BLaER1 treated with 17β-estradiol and CSF1 and Interleukin-3, amounts not matched to agents 10 nM and 100 nM (cell line): Measurements from ENCODE around the gene ZSCAN10.
"Not testable (repeated sequence)": the region's sequence is repeated elsewhere in the genome, so short reads cannot be mapped to it uniquely, and the experiment has no call there.

Source experiments
- H3K27ac ChIP-seq, 11 experiments: shearing (Covaris generic); formaldehyde crosslinking; 2 replicates each; pipeline ENCODE4 v1.8.1; 2022
- H3K27me3 ChIP-seq, 11 experiments: shearing (Covaris generic); formaldehyde crosslinking; 2 replicates each; pipeline ENCODE4 v1.8.1; 2022
- H3K36me3 ChIP-seq, 11 experiments: shearing (Covaris generic); formaldehyde crosslinking; 2 replicates each; pipeline ENCODE4 v1.8.1; 2022
- H3K4me1 ChIP-seq, 10 experiments: shearing (Covaris generic); formaldehyde crosslinking; 2 replicates each; pipeline ENCODE4 v1.8.1; 2022
- H3K4me2 ChIP-seq, 11 experiments: shearing (Covaris generic); formaldehyde crosslinking; 2 replicates each; pipeline ENCODE4 v1.8.1; 2022
- H3K4me3 ChIP-seq, 10 experiments: shearing (Covaris generic); formaldehyde crosslinking; 2 replicates each; pipeline ENCODE4 v1.8.1; 2022
- H3K9ac ChIP-seq, 11 experiments: shearing (Covaris generic); formaldehyde crosslinking; 2 replicates each; pipeline ENCODE4 v1.8.1; 2022
- H3K9me3 ChIP-seq, 11 experiments: shearing (Covaris generic); formaldehyde crosslinking; replicated peaks in 1 of 11; 2 replicates each; pipeline ENCODE4 v1.8.1; 2022
- H4K20me1 ChIP-seq, 11 experiments: shearing (Covaris generic); formaldehyde crosslinking; 2 replicates each; pipeline ENCODE4 v1.8.1; 2022
- Cebpa-rat ChIP-seq, 11 experiments: shearing (Covaris generic); IDR thresholded peaks; 2 replicates each; pipeline ENCODE4 v1.8.1; 2022

ZSCAN10 gene

GRCh38 chr16:3085868-3086595 lies 13.1 kb downstream of the ZSCAN10 start:
- peaks cover 0 to 3% (median 0%) of the 10 kb centered on the region in 11 experiments; a peak in 3 of 22 replicates for H3K36me3 ChIP-seq
- H3K4me3 ChIP-seq = peak overlapping the region in 8 of 10 experiments; percentile 39 to 62 (median 48); a peak in 15 of 20 replicates
- peak overlapping the region; percentile 51 to 79 (median 65); a peak in 21 of 22 replicates for H3K27ac ChIP-seq
- H4K20me1 ChIP-seq = no peaks in the 10 kb centered on the region
- H3K9me3 ChIP-seq = peaks cover 0 to 5% (median 4%) of the 10 kb centered on the region in 11 experiments; a peak in 18 of 22 replicates
- H3K27me3 ChIP-seq = no peaks in the 10 kb centered on the region
- no peak for TF ChIP-seq Cebpa-rat (IDR thresholded peaks at IDR 0.05)
- peaks cover 31 to 60% (median 48%) of the 10 kb centered on the region in 10 experiments for H3K4me1 ChIP-seq
- peak overlapping the region; percentile 44 to 76 (median 63); a peak in 18 of 22 replicates for H3K9ac ChIP-seq
- peak overlapping the region; percentile 80 to 100 (median 90) for H3K4me2 ChIP-seq

DNA sequence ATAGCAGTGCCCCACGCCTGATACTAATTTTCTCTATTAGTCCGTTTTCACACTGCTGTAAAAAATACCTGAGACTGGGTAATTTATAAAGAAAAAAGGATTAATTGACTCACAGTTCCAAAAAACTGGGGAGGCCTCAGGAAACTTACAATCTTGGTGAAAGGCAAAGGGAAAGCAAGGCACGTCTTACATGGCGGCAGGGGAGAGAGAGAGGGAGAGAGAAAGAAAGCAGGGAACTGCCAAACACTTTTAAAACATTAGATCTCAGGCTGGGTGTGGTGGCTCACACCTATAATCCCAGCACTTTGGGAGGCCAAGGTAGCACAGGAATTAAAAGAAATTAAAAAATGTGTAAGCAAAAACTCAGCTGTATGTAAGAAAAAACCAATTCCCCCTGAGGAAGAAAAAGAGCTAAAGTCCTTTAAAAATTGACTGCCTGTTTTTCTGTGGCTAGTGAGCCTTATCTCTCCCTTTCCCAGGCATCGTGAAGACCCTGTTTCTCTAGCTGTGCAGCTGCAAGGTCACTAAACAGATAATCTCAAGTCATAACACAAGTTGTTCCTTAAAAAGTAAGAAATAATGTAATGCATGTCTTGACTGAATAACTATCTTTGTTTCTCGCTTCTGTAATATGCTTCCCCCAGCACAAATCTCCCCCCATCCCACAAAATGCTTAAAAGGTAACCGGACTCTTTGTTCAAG lies 14.0 kb downstream of the ZSCAN10 start:
- Histone ChIP-seq H3K27me3 (no peaks in the 10 kb centered on the region), H3K9ac (no peak overlapping the region; a peak in 1 of 22 replicates), H3K36me3 (peaks cover 0 to 12% (median 0%) of the 10 kb centered on the region in 11 experiments; a peak in 4 of 22 replicates), H3K4me1 (peaks cover 31 to 57% (median 47%) of the 10 kb centered on the region in 10 experiments), H3K4me2 (peak overlapping the region; percentile 14 to 100 (median 90); a peak in 18 of 22 replicates), H3K4me3 (no peak overlapping the region), H4K20me1 (no peaks in the 10 kb centered on the region), H3K27ac (0 out of 22 replicates have a peak overlapping the region, but pooled peaks of 1 of the 11 experiments have one; percentile 15), H3K9me3 (peaks cover 0 to 14% (median 13%) of the 10 kb centered on the region in 11 experiments; a peak in 19 of 22 replicates)
- no peak for TF ChIP-seq Cebpa-rat (IDR thresholded peaks at IDR 0.05)

DNA sequence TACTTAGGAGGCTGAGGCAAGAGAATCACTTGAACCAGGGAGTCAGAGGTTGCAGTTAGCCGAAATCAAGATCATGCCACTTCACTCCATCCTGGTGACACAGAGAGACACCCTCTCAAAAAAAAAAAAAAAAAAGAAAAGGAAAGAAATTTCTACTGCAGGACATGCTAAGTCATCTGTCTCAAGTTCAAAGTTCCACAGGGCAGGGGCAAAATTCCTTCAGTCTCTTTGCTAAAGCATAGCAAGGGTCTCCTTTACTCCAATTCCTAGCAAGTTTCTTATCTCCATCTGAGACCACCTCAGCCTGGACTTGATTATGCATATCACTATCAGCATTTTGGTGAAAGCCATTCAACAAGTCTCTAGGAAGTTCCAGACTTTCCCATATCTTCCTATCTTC lies 14.6 kb downstream of the ZSCAN10 start:
- Histone ChIP-seq H3K27ac (no peak overlapping the region), H3K4me2 (peak overlapping the region in 9 of 11 experiments; percentile 28 to 100 (median 85); a peak in 6 of 22 replicates), H3K36me3 (peaks cover 0 to 17% (median 0%) of the 10 kb centered on the region in 11 experiments; a peak in 4 of 22 replicates), H4K20me1 (no peaks in the 10 kb centered on the region), H3K9ac (no peak overlapping the region), H3K4me1 (peaks cover 31 to 57% (median 47%) of the 10 kb centered on the region in 10 experiments), H3K9me3 (peaks cover 0 to 21% (median 19%) of the 10 kb centered on the region in 11 experiments; a peak in 19 of 22 replicates), H3K27me3 (no peaks in the 10 kb centered on the region), H3K4me3 (no peak overlapping the region)
- TF ChIP-seq Cebpa-rat (IDR thresholded peaks at IDR 0.05) = no peak

DNA sequence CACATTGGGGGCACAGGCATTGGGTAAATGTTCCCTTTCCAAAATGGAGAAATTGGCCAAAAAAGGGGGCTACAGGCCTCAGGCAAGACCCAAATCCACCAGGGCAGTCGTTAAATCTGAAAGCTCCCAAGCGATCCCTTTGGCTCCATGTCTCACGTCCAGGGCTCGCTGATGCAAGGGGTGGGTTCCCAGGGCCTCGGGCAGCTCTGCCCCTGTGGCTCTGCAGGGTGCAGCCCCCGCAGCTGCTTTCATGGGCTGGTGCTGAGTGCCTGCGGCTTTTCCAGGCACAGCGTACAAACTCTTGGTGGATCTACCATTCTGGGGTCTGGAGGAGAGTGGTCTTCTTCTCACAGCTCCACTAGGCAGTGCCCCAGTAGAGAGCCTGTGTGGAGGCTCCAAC lies 15.7 kb downstream of the ZSCAN10 start:
- H4K20me1 ChIP-seq, H3K27ac ChIP-seq, H3K4me2 ChIP-seq, H3K27me3 ChIP-seq, H3K9ac ChIP-seq, H3K4me3 ChIP-seq: not testable (repeated sequence)
- Histone ChIP-seq H3K36me3 (peaks cover 0 to 17% (median 0%) of the 10 kb centered on the region in 11 experiments; a peak in 5 of 22 replicates), H3K4me1 (peaks cover 30 to 50% (median 40%) of the 10 kb centered on the region in 10 experiments), H3K9me3 (peaks cover 0 to 29% (median 27%) of the 10 kb centered on the region in 11 experiments; a peak in 19 of 22 replicates)

DNA sequence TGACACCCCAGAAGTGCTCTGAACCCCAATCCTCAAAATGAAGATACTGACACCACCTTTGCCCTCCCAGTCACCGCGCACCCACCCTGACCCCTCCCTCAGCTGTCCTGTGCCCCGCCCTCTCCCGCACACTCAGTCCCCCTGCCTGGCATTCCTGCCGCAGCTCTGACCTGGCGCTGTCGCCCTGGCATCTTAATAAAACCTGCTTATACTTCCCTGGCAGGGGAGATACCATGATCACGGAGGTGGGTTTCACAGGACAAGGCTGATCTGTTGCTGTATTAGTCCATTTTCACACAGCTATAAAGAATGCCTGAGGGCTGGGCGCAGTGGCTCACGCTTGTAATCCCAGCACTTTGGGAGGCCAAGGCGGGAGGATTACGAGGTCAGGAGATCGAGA lies 17.1 kb downstream of the ZSCAN10 start:
- not testable (repeated sequence) for H3K4me2 ChIP-seq, H3K4me3 ChIP-seq, H4K20me1 ChIP-seq, H3K9ac ChIP-seq, H3K27ac ChIP-seq, H3K27me3 ChIP-seq
- Histone ChIP-seq H3K9me3 (peaks cover 9 to 44% (median 41%) of the 10 kb centered on the region in 11 experiments; a peak in 20 of 22 replicates), H3K36me3 (peaks cover 0 to 31% (median 10%) of the 10 kb centered on the region in 11 experiments; a peak in 8 of 22 replicates), H3K4me1 (peaks cover 20 to 50% (median 39%) of the 10 kb centered on the region in 10 experiments)

DNA sequence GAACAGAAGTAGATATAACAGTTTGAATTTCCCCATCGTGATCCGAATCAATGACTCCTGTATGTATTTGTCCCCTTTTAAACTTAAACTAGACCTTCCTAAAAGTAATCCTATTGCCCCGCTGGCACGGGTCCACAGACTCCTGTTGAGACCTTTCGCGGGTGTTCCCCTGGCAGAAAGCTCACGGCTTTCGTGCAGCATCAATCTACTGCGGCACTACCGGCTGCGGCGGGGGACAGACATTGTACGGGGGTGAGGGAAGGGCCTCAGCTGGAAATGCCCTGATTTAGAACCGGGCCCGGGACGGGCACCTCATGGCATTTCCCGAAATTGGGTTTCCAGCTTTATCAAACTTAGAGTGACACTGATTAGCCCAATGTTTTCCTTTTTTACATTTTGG lies 19.1 kb downstream of the ZSCAN10 start:
- H3K36me3 ChIP-seq = peaks cover 0 to 32% (median 10%) of the 10 kb centered on the region in 11 experiments; a peak in 8 of 22 replicates
- no peak overlapping the region for H3K4me3 ChIP-seq
- H3K4me2 ChIP-seq = no peak overlapping the region
- no peaks in the 10 kb centered on the region for H3K27me3 ChIP-seq
- H3K9ac ChIP-seq = no peak overlapping the region
- H3K9me3 ChIP-seq = peaks cover 11 to 52% (median 47%) of the 10 kb centered on the region in 11 experiments; a peak in 20 of 22 replicates
- H3K27ac ChIP-seq = no peak overlapping the region
- TF ChIP-seq Cebpa-rat (IDR thresholded peaks at IDR 0.05) = no peak
- H3K4me1 ChIP-seq = peaks cover 23 to 50% (median 39%) of the 10 kb centered on the region in 10 experiments
- no peaks in the 10 kb centered on the region for H4K20me1 ChIP-seq

DNA sequence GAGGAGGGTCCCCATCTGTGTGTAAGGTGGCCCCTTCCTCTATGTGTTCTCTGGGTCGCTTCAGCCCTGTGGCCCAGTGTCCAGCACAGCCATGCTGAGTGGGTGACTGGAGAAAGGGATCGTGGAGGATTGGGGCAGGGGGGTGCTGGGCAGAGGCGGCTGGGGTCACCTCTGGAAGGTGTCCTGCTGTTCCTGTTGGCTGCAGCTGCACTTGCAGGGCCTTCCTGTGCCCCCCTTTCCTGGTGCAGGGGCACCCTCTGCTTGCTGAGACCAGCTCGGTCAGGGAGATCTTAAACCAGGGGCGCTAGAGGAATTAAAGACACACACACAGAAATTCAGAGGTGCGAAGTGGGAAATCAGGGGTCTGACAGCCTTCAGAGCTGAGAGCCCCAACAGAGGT lies 22.5 kb downstream of the ZSCAN10 start:
- H4K20me1 ChIP-seq = no peaks in the 10 kb centered on the region
- H3K27me3 ChIP-seq = no peaks in the 10 kb centered on the region
- peak overlapping the region in 7 of 11 experiments; percentile 23 to 82 (median 72); a peak in 12 of 22 replicates for H3K9ac ChIP-seq
- H3K4me3 ChIP-seq = peak overlapping the region in 5 of 10 experiments; percentile 13 to 39 (median 28); a peak in 8 of 20 replicates
- peaks cover 11 to 52% (median 47%) of the 10 kb centered on the region in 11 experiments; a peak in 20 of 22 replicates for H3K9me3 ChIP-seq
- H3K4me1 ChIP-seq = peaks cover 44 to 77% (median 66%) of the 10 kb centered on the region in 10 experiments
- TF ChIP-seq Cebpa-rat (IDR thresholded peaks at IDR 0.05) = no peak
- H3K36me3 ChIP-seq = peaks cover 0 to 32% (median 10%) of the 10 kb centered on the region in 11 experiments; a peak in 8 of 22 replicates
- peak overlapping the region; percentile 43 to 95 (median 89) for H3K4me2 ChIP-seq
- H3K27ac ChIP-seq = peak overlapping the region in 9 of 11 experiments; percentile 7 to 95 (median 86); a peak in 18 of 22 replicates

- H3K4me3 ChIP-seq = 0 out of 20 replicates have a peak overlapping the region, but pooled peaks of 2 of the 10 experiments have one; percentile 13 to 39
- H3K9me3 ChIP-seq = peaks cover 11 to 47% (median 42%) of the 10 kb centered on the region in 11 experiments; a peak in 20 of 22 replicates
- H3K9ac ChIP-seq = peak overlapping the region in 7 of 11 experiments; percentile 30 to 82 (median 72); a peak in 11 of 22 replicates
- H3K27me3 ChIP-seq, H4K20me1 ChIP-seq: not testable (repeated sequence)
- peaks cover 44 to 79% (median 72%) of the 10 kb centered on the region in 10 experiments for H3K4me1 ChIP-seq
- H3K4me2 ChIP-seq = peak overlapping the region; percentile 43 to 95 (median 89); a peak in 21 of 22 replicates
- H3K27ac ChIP-seq = peak overlapping the region in 8 of 11 experiments; percentile 77 to 95 (median 89); a peak in 17 of 22 replicates
- H3K36me3 ChIP-seq = peaks cover 0 to 28% (median 6%) of the 10 kb centered on the region in 11 experiments; a peak in 8 of 22 replicates
Measured at GRCh38 chr16:3075946-3076345, 23.1 kb downstream of the ZSCAN10 start.
